Measurements from ENCODE around the gene TSPAN10. TPM values are rescaled to one million over a fixed set of nuclear protein-coding genes. Genes with fewer than 3 reads are reported as not detected.

Gene TSPAN10
- total and polyA plus RNA-seq, 2 donors from 2014 or later: 1.9 to 2.1 TPM

DNA sequence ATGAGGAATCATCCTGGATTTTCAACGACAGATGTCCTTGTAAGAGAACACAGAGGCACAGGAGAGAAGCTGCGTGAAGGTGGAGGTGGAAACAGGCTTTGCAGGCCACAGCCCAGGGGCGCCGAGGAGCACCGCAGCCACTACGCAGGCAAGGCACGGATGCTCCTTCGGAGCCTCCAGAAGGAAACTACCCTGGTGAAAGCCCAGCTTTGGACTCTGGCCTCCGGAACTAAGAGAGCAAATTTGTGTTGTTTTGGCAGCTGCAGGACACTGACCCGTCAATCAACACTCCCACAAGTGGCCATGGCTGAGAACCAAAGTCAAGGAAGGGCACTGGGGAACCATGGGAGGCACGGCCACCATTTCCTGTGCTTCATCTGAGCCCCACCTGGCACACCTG is 43.2 kb downstream of the TSPAN10 start:
- peaks cover 0 to 19% (median 7%) of the 10 kb centered on the region in 3 donors for H3K4me1 ChIP-seq (ENCODE audit: control insufficient read depth in 2 of 3, insufficient read depth in 2 of 3, low read depth in 1 of 3, low read length in 3 of 3)
- FAIRE-seq: no peak
- H3K27me3 ChIP-seq (ENCODE audit: control insufficient read depth, insufficient read depth, low read length): no peaks in the 10 kb centered on the region
- H3K36me3 ChIP-seq (ENCODE audit: control insufficient read depth in 2 of 3, insufficient read depth in 3 of 3, low read length in 3 of 3): no peaks in the 10 kb centered on the region
- DNase-seq: no peak
- H3K9me3 ChIP-seq (ENCODE audit: control insufficient read depth in 2 of 3, insufficient read depth in 1 of 3, low read length in 3 of 3): no peaks in the 10 kb centered on the region
- no peak overlapping the region for H3K9ac ChIP-seq (ENCODE audit: low read length in 3 of 3)
- intact Hi-C loops (cut with DNase I): no loop called here
- no peak overlapping the region for H3K4me3 ChIP-seq (ENCODE audit: low read length in 3 of 3)
- TF ChIP-seq, protein P1, sequence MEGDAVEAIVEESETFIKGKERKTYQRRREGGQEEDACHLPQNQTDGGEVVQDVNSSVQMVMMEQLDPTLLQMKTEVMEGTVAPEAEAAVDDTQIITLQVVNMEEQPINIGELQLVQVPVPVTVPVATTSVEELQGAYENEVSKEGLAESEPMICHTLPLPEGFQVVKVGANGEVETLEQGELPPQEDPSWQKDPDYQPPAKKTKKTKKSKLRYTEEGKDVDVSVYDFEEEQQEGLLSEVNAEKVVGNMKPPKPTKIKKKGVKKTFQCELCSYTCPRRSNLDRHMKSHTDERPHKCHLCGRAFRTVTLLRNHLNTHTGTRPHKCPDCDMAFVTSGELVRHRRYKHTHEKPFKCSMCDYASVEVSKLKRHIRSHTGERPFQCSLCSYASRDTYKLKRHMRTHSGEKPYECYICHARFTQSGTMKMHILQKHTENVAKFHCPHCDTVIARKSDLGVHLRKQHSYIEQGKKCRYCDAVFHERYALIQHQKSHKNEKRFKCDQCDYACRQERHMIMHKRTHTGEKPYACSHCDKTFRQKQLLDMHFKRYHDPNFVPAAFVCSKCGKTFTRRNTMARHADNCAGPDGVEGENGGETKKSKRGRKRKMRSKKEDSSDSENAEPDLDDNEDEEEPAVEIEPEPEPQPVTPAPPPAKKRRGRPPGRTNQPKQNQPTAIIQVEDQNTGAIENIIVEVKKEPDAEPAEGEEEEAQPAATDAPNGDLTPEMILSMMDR (IDR thresholded peaks at IDR 0.05; ENCODE audit: borderline replicate concordance, extremely low read depth, insufficient read depth): no peak
- no peak overlapping the region for H3K27ac ChIP-seq (ENCODE audit: low read depth in 2 of 2, low read length in 2 of 2)

DNA sequence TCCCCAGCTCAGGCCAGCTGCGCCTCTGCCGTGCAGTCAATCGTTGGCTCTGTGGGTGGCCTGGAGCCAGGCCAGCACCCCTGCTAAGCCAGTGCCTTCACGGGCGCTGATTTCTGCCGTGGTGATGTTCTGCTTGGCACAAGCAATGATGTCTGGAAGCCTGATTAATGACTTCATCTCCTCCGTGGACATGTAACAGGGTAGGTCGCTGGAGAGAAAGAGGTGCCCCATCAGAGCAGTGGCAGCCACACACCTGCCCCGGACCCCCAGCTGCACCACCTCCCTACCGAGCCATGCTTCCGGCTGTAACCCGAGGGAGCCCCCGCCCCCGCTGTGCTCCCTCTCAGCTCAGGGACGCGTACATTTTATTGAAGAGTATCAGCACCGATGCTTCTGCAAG is 44.7 kb downstream of the TSPAN10 start:
- FAIRE-seq (no peak), DNase-seq (no peak)
- TF ChIP-seq, protein P1 (IDR thresholded peaks at IDR 0.05; ENCODE audit: borderline replicate concordance, extremely low read depth, insufficient read depth): no peak
- no peaks in the 10 kb centered on the region for H3K27me3 ChIP-seq (ENCODE audit: control insufficient read depth, insufficient read depth, low read length)
- H3K27ac ChIP-seq (ENCODE audit: low read depth in 2 of 2, low read length in 2 of 2): no peak overlapping the region
- H3K4me3 ChIP-seq (ENCODE audit: low read length in 3 of 3): no peak overlapping the region
- intact Hi-C loops (cut with DNase I): no loop called here
- no peak overlapping the region for H3K9ac ChIP-seq (ENCODE audit: low read length in 3 of 3)
- peaks cover 0 to 23% (median 11%) of the 10 kb centered on the region in 3 donors for H3K4me1 ChIP-seq (ENCODE audit: control insufficient read depth in 2 of 3, insufficient read depth in 2 of 3, low read depth in 1 of 3, low read length in 3 of 3)
- H3K36me3 ChIP-seq (ENCODE audit: control insufficient read depth in 2 of 3, insufficient read depth in 3 of 3, low read length in 3 of 3): peaks cover 0 to 6% (median 5%) of the 10 kb centered on the region in 3 donors
- H3K9me3 ChIP-seq (ENCODE audit: control insufficient read depth in 2 of 3, insufficient read depth in 1 of 3, low read length in 3 of 3): no peaks in the 10 kb centered on the region

DNA sequence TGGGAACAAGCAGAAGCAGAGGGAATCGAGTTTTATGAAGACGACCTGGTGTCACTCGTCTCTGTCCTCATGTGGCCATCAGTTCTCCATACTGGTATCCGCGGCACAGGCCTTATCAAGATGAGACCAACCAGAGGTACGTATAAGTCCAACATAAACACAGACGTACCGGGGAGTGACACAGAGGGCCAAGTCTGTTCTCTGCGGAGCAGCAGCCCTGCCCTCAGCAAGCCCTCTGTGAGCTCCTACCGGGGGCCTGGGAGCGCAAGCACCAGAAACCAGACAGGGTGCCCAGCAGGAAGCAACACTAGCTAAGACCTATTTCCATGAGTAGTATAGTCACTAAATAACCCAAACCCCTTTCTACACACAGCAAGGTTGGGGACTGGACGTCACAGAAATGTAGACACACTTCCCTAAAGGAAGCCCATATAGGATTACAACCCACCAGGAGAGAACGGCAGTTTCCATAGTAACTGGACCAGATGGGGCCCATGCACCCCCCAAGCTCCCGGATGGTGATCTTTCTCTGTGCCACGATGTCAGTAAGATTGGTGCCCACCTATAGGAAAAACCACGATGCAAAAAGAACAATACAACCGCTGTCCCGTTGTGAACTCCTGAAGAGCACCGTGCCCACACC is 45.7 kb downstream of the TSPAN10 start:
- no peak for FAIRE-seq
- peak in 3 of 5 donors; percentile 15 to 36 (median 16) for DNase-seq
- H3K36me3 ChIP-seq (ENCODE audit: control insufficient read depth in 2 of 3, insufficient read depth in 3 of 3, low read length in 3 of 3): peaks cover 0 to 15% (median 10%) of the 10 kb centered on the region in 3 donors
- intact Hi-C loops (cut with DNase I): no loop called here
- no peak overlapping the region for H3K27ac ChIP-seq (ENCODE audit: low read depth in 2 of 2, low read length in 2 of 2)
- H3K9ac ChIP-seq (ENCODE audit: low read length in 3 of 3): peak overlapping the region; percentile 32 to 91 (median 55)
- H3K9me3 ChIP-seq (ENCODE audit: control insufficient read depth in 2 of 3, insufficient read depth in 1 of 3, low read length in 3 of 3): no peaks in the 10 kb centered on the region
- no peaks in the 10 kb centered on the region for H3K27me3 ChIP-seq (ENCODE audit: control insufficient read depth, insufficient read depth, low read length)
- H3K4me1 ChIP-seq (ENCODE audit: control insufficient read depth in 2 of 3, insufficient read depth in 2 of 3, low read depth in 1 of 3, low read length in 3 of 3): peaks cover 0 to 23% (median 11%) of the 10 kb centered on the region in 3 donors
- peak overlapping the region; percentile 65 to 95 (median 75) for H3K4me3 ChIP-seq (ENCODE audit: low read length in 3 of 3)
- TF ChIP-seq, protein P1 (IDR thresholded peaks at IDR 0.05; ENCODE audit: borderline replicate concordance, extremely low read depth, insufficient read depth): no peak
